Urinary bladder (tissue), 4 donors: Measurements from ENCODE around the gene BPNT1. TPM values are rescaled to one million over a fixed set of nuclear protein-coding genes. Genes with fewer than 3 reads are reported as not detected.
"Not testable (repeated sequence)": the region's sequence is repeated elsewhere in the genome, so short reads cannot be mapped to it uniquely, and the experiment has no call there.

ENCODE experiments used
- DNase-seq: peaks from one replicate; pipeline ENCODE4 v3.0.0-alpha.2; 2015; ENCODE audit errors: extremely low spot score
- H3K27ac ChIP-seq: one replicate; pipeline ENCODE4 v1.5.1; 2013; ENCODE audit warnings: low read depth, mild to moderate bottlenecking, moderate library complexity
- H3K36me3 ChIP-seq: one replicate; pipeline ENCODE4 v1.6.1; 2013; ENCODE audit warnings: mild to moderate bottlenecking, moderate library complexity; ENCODE audit not compliant: insufficient read depth
- H3K4me1 ChIP-seq: one replicate; pipeline ENCODE4 v1.6.1; 2013; ENCODE audit warnings: mild to moderate bottlenecking, moderate library complexity; ENCODE audit not compliant: insufficient read depth
- H3K4me3 ChIP-seq: one replicate; pipeline ENCODE4 v1.5.1; 2013; ENCODE audit warnings: low read depth, low read length
- WGBS: extraction: QIAGEN DNeasy Blood & Tissue Kit; methylation state at CpG from one replicate; pipeline ENCODE4 v1.1.7; 2013; 5-methylcytosine and 5-hydroxymethylcytosine counted together
- polyA plus RNA-seq: library from polyadenylated mRNA; stranded (reverse); fragments of 200-250 nt; gene quantifications from one replicate; pipeline ENCODE4 v1.2.3, GENCODE V29; 2013
- total RNA-seq: library from RNA; depleted of rRNA; stranded (reverse); fragments of >200 nt; gene quantifications from one replicate; pipeline ENCODE4 v1.2.3, GENCODE V29; 2014
- donor health status: healthy with polysubstance abuse.
- donor health status: healthy.

BPNT1 gene
- total RNA-seq, result 24.3 TPM
- 16.5 TPM for polyA plus RNA-seq

- Histone ChIP-seq H3K4me1 (no peaks in the 10 kb centered on the region), H3K4me3 (peak within 1 kb of the TSS; percentile 73), H3K27ac (no peak within 1 kb of the TSS), H3K36me3 (no peaks in the 10 kb centered on the region)
- peak; percentile 89 for DNase-seq
- 6% methylated on average over 35 of the region's 35 CpGs for WGBS
These were observed at the start of gene BPNT1 for GRCh38 chr1:220089650-220090556. TSS of gene BPNT1 (minus strand) at chr1:220089788. CDS start at chr1:220079846, 9,942 bp downstream.

- 75% methylated on average over 9 of the region's 9 CpGs for WGBS
- peak; percentile 2 for DNase-seq
- no peak overlapping the region for H3K27ac ChIP-seq
- no peaks in the 10 kb centered on the region for H3K4me1 ChIP-seq
- H3K36me3 ChIP-seq, result peaks cover 11% of the 10 kb centered on the region
- H3K4me3 ChIP-seq, result no peak overlapping the region
These were observed 47.6 kb upstream of the BPNT1 start for GRCh38 chr1:220137019-220137786.

- 87% methylated on average over 2 of the region's 2 CpGs for WGBS
- Histone ChIP-seq H3K36me3 (peaks cover 11% of the 10 kb centered on the region), H3K4me3 (no peak overlapping the region), H3K4me1 (no peaks in the 10 kb centered on the region), H3K27ac (no peak overlapping the region)
- no peak for DNase-seq
These were observed 46.2 kb upstream of the BPNT1 start for GRCh38 chr1:220135755-220136154.

DNA sequence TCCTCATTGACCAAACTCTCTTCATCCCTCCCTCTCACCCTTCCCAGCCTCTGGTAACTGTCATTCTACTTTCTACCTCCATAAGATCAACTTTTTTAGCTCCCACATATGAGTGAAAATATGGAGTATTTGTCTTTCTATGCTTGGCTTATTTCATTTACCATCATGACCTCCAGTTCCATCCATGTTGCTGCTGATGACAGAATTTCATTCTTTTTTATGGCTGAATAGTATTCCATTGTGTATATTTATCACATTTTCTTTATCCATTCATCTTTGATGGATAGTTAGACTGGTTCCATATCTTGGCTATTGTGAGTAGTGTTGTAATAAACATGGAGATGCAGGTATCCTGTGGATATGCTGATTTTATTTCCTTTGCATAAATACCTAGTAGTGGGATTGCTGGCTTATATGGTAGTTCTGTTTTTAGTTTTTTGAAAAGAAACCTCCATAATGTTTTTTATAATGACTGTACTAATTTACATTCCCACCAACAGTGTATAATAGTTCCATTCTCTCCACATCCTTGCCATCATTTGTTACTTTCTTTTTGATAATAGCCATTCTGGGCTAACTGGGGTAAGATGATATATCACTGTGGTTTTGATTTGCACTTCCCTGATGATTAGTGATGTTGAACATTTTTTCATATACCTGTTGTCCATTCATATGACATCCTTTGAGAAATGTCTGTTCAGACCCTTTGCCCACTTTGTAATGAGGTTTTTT lies 40.1 kb upstream of the BPNT1 start:
- Histone ChIP-seq H3K36me3 (peaks cover 2% of the 10 kb centered on the region), H3K4me3 (no peak overlapping the region)

DNA sequence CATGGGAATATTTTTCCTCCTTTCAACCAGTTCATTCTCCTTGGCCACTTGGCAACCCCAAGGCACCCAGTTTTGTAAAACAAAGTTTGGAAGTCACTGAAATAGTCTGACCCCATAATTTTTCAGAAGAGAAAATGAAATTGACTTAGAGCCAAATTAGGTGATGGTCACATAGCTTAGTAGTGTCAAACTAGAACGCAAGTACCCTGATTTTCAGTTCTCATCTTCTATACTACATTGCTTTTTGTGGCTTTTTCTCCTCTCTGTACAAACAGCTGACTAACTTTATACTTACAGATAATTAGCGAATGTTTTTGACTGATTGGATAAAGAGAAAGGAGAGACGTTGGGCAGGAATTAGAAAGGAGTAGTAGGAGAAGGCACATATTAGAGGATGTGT lies 37.5 kb upstream of the BPNT1 start:
- Histone ChIP-seq H3K4me1 (no peaks in the 10 kb centered on the region), H3K36me3 (peaks cover 1% of the 10 kb centered on the region), H3K27ac (no peak overlapping the region), H3K4me3 (no peak overlapping the region)
- WGBS, result 91% methylated on average over 3 of the region's 3 CpGs
- DNase-seq, result no peak

More for the DNA sequence above, 40.1 kb upstream of the BPNT1 start:
- Histone ChIP-seq H3K27ac (no peak overlapping the region), H3K4me1 (no peaks in the 10 kb centered on the region)
- DNase-seq, result no peak

- Histone ChIP-seq H3K4me3 (no peak overlapping the region), H3K36me3 (peaks cover 1% of the 10 kb centered on the region), H3K4me1 (no peaks in the 10 kb centered on the region), H3K27ac (no peak overlapping the region)
- 19% methylated on average over 1 of the region's 1 CpG for WGBS
- DNase-seq, result no peak
These were observed 35.0 kb upstream of the BPNT1 start for GRCh38 chr1:220124542-220124941.

DNA sequence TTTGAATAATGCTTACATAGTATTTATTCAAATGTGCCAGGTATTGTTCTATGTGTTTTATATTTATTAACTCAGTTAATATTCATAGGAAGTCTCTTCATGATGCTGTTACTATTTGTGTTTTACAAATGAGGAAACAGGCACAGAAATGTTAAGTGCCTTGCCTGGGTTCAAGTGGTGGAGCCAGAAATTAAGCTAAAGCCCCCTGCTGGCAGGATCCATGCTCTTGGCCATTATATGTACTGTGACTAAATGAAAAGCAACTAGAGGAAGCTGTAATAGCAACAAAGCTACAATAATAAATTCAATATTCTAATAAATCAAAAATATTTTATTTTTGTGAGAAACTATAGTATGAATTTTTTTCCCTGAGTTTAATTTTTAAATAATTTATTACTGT lies 34.3 kb upstream of the BPNT1 start:
- Histone ChIP-seq H3K36me3 (peaks cover 1% of the 10 kb centered on the region), H3K27ac (no peak overlapping the region)

DNA sequence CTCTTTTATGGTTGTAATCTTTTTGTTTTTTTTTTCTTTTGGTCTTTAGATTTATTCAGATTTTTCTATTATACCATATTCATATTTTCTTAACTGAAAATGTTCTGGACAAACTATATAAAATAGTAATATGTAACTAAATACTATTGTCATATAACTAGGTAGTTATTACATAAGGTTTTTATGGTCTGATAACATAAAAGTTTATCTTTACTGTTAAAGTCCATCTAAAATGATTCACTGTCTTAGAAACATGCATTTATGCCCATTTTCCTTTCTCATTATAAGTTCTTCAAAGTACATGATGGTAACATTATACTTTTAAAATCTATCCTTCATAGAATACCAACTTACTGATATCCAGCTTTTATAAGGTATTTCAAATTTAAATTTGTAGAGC lies 33.5 kb upstream of the BPNT1 start:
- H3K27ac ChIP-seq, result no peak overlapping the region
- no peak for DNase-seq
- H3K4me3 ChIP-seq, result no peak overlapping the region
- H3K4me1 ChIP-seq, result no peaks in the 10 kb centered on the region
- peaks cover 1% of the 10 kb centered on the region for H3K36me3 ChIP-seq

More for the DNA sequence above, 34.3 kb upstream of the BPNT1 start:
- DNase-seq, result no peak
- no peak overlapping the region for H3K4me3 ChIP-seq
- no peaks in the 10 kb centered on the region for H3K4me1 ChIP-seq

DNA sequence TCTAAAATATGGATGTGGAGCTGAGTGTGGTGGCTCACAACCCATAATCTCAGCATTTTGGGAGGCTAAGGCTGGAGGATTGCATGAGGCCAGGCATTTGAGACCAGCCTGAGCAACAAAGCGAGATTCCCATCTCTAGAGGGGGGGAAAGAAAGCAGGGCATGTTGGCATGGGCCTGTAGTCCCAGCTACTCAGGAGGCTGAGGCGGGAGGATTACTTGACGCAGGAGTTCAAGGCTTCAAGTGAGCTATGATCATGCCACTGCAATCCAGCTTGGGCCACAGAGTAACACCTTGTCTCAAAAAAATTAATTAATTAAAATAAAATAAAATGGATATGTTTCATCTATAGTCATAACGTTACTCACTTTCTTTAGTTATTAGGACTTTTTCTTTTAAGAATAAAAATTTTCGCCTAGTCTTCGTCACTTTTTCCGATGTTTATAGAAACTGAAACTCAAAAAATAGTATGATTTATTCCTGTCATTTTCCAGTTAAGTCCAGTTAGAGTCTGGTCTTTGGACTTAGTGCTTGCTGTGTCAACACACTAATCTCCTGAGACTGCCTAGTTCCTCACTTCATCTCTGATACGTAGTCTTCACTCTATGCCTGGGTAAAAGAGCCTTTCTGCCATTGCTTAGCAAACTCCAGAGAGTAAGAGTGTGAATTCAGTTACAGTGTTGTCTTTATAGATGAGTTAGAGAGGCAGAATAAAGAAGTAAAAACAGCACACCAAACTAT lies 32.4 kb upstream of the BPNT1 start:
- no peak overlapping the region for H3K27ac ChIP-seq
- no peaks in the 10 kb centered on the region for H3K36me3 ChIP-seq

DNA sequence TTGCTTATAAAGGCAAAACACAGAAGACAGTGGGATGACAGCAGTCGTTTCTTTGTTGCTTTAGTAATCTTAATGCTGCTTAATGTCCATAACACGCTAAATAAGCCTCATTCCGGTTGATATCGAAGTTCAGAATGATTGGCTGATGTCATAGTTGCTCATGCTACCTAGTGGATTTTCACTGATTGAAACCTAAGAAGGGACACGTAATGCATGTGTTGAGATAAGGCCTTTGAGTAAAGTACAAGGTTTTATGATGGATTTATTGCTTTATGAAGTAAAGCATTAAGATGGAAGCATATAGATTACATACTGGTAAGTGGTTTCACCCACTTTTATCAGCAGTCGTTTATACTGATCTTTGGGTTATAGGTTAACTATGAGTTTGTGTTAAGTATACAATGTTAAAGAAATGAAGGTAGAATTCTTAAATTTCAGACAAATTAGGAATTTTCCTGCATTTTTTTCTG lies 29.5 kb upstream of the BPNT1 start:
- no peak for DNase-seq
- WGBS, result 66% methylated on average over 6 of the region's 6 CpGs
- no peaks in the 10 kb centered on the region for H3K4me1 ChIP-seq
- H3K4me3 ChIP-seq, result no peak overlapping the region
- H3K36me3 ChIP-seq, result no peaks in the 10 kb centered on the region
- H3K27ac ChIP-seq, result no peak overlapping the region

More for the DNA sequence above, 32.4 kb upstream of the BPNT1 start:
- Histone ChIP-seq H3K4me1 (no peaks in the 10 kb centered on the region), H3K4me3 (no peak overlapping the region)
- no peak for DNase-seq
- 91% methylated on average over 8 of the region's 8 CpGs for WGBS

DNA sequence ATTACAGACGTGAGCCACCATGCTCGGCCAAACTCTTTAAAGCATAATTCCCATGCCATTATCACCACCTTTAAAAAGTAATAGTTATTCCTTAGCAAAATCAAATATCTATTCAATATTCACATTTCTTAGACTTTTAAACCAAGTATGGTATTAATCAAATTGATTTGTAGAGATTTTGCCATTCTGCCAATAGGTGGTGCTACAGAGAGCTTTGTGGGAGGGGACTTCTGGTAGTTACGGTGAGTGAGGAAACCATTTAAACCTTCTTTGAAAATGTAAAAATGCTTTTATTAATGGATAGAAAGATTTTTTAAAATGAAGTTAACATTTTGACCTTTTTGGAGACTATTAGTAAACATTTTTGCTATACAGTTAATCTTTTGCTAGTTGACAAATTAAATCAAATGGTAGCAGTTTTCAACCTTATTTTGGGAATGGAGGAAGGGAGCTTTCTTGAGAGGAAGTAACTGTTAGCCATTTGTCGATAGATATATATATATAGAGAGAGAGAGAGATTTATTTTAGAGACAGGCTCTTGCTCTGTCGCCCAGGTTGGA lies 23.6 kb upstream of the BPNT1 start:
- Histone ChIP-seq H3K27ac (no peak overlapping the region), H3K36me3 (peaks cover 6% of the 10 kb centered on the region), H3K4me1 (no peaks in the 10 kb centered on the region), H3K4me3 (no peak overlapping the region)
- DNase-seq, result no peak
- 90% methylated on average over 5 of the region's 5 CpGs for WGBS

DNA sequence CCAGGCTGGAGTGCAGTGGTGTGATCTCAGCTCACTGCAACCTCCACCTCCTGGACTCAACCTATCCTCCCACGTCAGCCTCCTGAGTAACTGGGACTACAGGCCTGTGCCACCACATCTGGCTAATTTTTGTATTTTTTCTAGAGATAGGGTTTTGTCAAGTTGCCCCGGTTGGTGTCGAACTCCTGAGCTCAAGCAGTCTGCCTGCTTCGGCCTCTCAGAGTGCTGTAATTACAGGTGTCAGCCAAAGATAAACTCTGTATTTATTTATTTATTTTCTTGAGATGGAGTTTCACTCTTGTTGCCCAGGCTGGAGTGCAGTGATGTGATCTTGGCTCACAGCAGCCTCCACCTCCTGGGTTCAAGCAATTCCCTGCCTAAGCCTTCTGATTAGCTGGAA lies 23.0 kb upstream of the BPNT1 start:
- H3K4me3 ChIP-seq, H3K36me3 ChIP-seq, H3K4me1 ChIP-seq, H3K27ac ChIP-seq, DNase-seq: not testable (repeated sequence)
- 98% methylated on average over 4 of the region's 4 CpGs for WGBS

- H3K27ac ChIP-seq, H3K4me3 ChIP-seq, DNase-seq, H3K4me1 ChIP-seq: not testable (repeated sequence)
- H3K36me3 ChIP-seq, result peaks cover 11% of the 10 kb centered on the region
- 95% methylated on average over 6 of the region's 6 CpGs for WGBS
These were observed 20.9 kb upstream of the BPNT1 start for GRCh38 chr1:220110473-220110872.
